Loucy (cell line): ENCODE results near the gene ZNF606.

Experiments used
- EZH2phosphoT487 ChIP-seq: fragments of 200-600 bp; IDR thresholded peaks from 2 replicates; pipeline ENCODE4 v1.6.1; 2018; ENCODE audit warnings: antibody characterized with exemption, mild to moderate bottlenecking, moderate library complexity, borderline replicate concordance
- TF ChIP-seq, protein P1 (sequence below): fragments of 200-600 bp; sonication (generic); conservative IDR thresholded peaks from 2 replicates; pipeline ENCODE4 v1.5.1; 2014; ENCODE audit warnings: mild to moderate bottlenecking, antibody characterized with exemption, low read length

DNA sequence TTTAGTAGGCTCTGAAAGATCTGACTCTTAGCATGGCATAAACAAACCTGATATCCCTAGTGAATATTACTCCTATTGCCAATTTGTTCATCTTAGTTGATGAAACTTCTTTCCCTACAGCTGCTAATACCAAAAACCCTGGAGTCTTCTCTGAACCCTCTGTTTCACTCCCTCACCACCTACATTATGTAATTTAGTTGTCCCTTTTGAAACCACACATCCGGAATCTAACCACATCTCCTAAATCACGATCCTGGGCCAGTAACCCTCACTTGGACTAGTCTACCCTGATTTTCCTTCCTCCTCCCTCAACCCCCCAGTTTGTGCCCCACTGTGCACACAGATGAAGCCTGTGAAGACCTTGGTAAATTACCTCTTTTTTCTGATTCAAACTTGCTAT is 56.3 kb downstream of the ZNF606 start:
- TF ChIP-seq, protein P1, sequence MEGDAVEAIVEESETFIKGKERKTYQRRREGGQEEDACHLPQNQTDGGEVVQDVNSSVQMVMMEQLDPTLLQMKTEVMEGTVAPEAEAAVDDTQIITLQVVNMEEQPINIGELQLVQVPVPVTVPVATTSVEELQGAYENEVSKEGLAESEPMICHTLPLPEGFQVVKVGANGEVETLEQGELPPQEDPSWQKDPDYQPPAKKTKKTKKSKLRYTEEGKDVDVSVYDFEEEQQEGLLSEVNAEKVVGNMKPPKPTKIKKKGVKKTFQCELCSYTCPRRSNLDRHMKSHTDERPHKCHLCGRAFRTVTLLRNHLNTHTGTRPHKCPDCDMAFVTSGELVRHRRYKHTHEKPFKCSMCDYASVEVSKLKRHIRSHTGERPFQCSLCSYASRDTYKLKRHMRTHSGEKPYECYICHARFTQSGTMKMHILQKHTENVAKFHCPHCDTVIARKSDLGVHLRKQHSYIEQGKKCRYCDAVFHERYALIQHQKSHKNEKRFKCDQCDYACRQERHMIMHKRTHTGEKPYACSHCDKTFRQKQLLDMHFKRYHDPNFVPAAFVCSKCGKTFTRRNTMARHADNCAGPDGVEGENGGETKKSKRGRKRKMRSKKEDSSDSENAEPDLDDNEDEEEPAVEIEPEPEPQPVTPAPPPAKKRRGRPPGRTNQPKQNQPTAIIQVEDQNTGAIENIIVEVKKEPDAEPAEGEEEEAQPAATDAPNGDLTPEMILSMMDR: no peak
- no peak for TF ChIP-seq EZH2phosphoT487
